ENCODE data around the gene FAM217B.
"Not testable (repeated sequence)": the region's sequence is repeated elsewhere in the genome, so short reads cannot be mapped to it uniquely, and the experiment has no call there.

Gene FAM217B

GRCh38 chr20:59939052-59939878 is 924 bp upstream of the FAM217B start:
- DNase-seq (ENCODE audit: low read depth), result no peak

GRCh38 chr20:59939879-59940128 is 385 bp upstream of the FAM217B start:
- DNase-seq (ENCODE audit: low read depth), result no peak

DNA sequence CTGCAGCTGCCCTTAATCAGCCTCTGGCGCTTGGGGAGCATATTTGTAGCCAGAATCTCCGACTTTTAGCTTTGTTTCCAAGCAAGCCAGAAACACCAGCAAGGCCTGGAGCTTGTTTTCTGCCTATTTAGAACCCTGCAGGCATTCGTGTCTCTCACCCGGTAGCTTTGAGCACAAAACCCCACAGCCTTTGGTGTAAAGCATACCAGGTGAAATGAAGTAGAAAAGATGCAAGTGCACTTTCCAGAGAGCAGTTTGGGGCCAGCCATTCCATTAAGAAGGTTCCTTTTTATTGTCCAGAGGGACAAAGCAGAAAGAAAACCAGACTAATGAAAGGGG is 736 bp downstream of the FAM217B start:
- no peak for DNase-seq (ENCODE audit: low read depth)

- no peak for DNase-seq (ENCODE audit: low read depth)
These were observed 2.1 kb downstream of the FAM217B start for GRCh38 chr20:59942245-59942644.

DNA sequence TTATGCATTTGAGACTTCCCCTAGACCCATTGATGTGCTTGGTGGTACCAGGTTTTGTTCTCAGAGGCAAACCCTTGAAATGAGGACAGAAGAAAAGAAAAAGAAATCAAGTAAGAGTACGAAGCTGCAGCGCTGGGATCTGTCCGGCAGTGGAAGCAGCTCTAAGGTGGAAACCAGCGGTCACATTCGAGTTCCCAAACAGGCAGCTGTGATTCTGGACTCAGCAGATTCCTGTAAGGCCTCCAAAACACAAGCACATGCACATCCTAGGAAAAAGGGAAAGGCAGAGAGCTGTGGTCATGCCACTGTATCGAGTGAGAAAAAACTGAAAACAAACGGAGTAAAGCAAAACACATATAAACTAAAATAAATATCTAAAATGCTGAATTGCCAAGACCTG is 4.5 kb downstream of the FAM217B start:
- DNase-seq (ENCODE audit: low read depth), result no peak

DNA sequence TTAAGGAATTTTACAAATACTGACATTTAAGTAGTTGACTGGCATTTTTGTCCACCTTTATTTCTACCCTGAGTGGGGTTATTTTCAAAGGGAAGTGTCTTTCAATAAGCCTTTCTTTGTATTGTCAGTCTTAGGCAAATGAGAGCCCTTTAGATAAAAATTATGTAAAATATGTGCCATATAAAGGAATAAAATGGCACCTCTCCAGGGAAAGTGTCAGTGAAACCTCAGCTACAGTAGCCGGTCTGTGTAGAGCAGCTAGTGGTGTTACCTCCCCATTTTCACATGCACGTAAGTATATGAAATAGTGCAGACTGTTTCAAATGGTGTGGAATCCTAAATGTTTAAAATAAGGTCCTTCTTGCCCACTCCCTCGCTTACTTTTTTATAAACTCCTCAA is 5.0 kb downstream of the FAM217B start:
- DNase-seq (ENCODE audit: low read depth), result no peak

- no peak for DNase-seq (ENCODE audit: low read depth)
These were observed 5.5 kb downstream of the FAM217B start for GRCh38 chr20:59945731-59946130.

GRCh38 chr20:59947376-59947775 is 7.2 kb downstream of the FAM217B start:
- DNase-seq (ENCODE audit: low read depth), result no peak

GRCh38 chr20:59948212-59948611 is 8.0 kb downstream of the FAM217B start:
- DNase-seq (ENCODE audit: low read depth), result no peak

DNA sequence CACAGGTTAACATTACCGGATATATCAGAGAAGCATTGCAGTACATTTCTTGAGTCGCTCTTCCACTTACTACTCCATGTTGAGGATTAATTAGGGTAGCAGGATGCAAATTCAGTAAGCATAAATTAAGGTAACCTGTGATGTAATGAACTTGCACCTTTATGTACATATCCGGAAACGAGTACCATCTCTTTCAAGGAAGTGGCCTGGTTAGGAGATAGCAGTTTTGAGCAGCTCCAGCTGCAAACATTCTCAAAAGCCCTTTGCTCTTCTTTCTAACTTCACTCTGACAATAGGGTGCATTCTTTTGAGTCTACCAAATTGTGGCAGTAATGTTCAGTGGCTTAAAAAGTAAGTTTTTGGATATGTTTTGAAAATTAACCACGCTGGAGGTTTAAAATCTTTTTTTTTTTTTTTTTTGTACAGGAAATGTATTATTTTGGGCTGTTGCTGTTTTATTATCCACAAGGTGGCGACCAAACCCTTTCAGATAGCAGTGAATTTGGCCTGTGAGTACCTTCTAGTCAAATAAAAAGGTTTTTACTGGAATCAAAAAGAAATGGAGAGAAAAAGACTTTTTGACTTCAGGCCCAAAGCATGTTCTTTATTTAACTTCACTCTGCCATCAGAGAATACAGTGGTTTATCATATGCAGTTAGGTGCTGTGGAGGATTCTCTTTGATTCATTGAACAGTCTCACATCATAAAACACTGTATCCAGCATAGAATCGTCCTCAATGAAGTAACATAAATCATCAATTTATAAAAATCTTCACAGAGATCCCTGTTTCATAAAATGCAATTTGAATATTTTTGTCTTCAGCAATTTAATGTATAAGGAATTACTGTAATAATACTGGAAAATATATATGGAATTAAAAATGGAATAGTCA is 8.9 kb downstream of the FAM217B start:
- no peak for DNase-seq (ENCODE audit: low read depth)

DNA sequence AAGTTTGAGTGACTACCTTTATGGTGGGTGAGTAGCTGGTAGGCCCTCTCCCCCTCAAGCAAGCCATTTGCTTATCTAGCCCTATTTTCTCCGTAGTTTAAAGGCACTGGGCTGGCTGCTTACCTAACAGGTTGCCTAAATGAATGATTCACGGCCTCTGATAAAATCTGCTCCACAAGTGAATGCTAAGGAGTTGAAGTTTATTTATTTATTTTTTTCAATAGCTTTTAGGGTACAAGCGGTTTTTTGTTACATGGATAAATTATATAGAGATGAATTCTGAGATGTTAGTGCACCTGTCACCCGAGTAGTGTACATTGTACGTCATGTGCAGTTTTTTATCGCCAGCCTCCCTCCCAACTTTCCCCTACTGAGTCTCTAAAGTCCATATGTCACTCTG is 9.7 kb downstream of the FAM217B start:
- DNase-seq (ENCODE audit: low read depth), result no peak

DNA sequence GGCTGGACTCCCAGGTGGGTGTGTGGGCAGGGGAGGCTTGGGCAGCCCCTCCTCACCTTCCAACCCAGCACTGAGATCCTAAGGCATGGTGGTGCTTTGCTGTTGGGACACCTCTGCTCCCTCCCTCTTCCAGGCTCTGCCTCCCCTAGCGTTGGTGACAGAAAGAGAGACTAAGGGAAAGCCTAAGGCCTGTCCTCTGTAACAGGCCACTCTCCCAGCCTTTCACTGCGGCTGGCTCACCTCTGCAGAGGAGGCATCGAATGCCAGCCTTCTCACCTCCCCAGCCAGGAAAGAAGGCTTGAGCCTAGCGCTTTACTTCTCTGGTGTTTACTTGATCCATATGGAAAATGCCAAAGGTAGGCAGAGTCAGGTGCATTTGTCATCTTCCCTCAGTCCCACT is 14.5 kb downstream of the FAM217B start:
- DNase-seq (ENCODE audit: low read depth), result no peak

DNA sequence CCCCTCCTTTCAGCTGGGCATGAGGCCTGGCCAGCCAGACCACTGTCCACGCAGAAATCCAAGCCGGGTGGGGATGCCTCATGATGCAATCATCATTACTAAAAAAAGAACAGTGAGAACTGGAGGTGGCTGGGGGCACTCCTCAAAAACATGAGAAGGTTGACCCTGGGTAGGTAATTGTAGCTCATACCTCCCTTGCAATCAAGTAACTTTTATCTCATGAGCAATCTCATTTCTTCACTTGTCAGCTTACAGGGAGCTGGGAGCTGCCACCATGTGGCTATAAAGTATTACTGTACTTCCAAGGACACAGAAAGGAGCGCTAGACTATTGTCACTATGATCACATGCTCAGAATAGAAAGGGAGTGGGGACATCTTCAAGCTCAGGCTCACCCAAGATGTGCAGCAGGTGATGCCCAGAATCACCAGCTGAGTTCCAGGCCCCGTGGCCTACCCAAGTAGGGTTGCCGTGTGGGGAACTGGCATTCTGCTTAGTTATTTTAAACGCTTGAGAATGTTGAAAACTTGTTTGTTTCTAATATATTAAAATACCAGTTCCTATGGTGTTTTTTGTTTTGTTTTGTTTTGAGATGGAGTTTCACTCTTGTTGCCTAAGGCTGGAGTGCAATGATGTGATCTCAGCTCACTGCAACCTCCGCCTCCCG is 15.1 kb downstream of the FAM217B start:
- DNase-seq (ENCODE audit: low read depth), result no peak

- not testable (repeated sequence) for DNase-seq (ENCODE audit: low read depth)
These were observed 17.4 kb downstream of the FAM217B start for GRCh38 chr20:59957568-59957967.

DNA sequence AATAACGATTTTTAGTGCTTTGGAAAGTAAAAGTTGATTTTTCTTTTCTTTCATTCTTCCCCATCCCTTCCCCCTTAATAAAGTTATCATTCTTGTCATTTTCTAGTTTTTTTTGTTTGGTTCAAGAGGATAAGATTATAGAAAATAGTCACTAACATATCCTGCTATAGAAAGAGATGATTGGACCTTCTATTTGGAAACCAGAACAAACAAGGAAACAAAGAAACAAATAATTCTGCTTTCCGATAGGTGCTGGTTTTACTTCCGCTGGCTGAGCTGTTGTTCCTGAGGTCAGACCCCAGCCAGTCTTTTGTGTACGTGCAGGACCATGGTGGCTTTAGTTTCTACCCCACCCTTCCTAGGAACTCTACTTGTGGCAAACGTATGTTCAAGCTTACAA is 17.9 kb downstream of the FAM217B start, which contains the start of gene CDH26:
Gene CDH26 (plus strand): TSS at position 301 of the 400 bp plus-strand sequence. CDS start 304 bp downstream, outside the sequence.
- DNase-seq (ENCODE audit: low read depth), result no peak

DNA sequence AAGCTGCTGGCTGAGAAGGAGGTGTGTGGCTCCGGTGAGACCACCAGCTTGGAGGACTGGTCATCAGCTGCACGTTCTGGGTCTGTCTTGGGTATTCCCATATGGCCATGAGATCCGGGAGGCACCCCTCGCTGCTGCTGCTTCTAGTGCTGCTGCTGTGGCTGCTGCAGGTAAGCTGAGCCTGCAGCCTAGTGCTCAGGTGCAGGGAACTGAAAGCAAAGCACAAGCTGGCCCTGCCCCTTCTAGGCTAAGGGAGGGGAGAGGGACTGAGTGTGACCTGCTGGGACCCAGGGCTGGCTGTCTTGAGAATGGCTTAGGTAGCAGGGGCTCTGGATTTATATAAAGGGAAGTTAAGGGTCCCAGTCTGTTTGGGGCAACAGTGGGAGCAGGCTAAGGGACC is 18.4 kb downstream of the FAM217B start:
- DNase-seq (ENCODE audit: low read depth), result no peak

DNA sequence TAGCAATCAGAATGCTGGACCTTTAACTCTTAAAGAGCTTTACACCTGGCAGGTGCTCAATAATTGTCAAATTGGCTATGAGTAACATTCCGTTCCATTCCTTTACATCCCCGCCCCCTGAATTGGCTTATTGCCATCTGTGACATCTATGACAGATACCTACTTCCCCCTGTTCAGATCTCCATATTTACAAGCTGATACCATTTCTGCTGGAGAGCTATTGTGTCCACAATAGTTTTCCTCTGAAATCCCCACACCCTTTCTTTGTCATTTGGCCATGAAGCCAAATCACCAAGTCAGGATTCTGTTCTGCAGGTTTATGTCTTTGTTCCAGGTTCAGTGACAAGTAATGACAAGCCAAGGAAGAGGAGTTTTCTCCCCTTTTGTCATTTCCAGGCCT is 21.2 kb downstream of the FAM217B start:
- DNase-seq (ENCODE audit: low read depth), result no peak

- DNase-seq (ENCODE audit: low read depth), result no peak
These were observed 22.0 kb downstream of the FAM217B start for GRCh38 chr20:59962155-59962554.

DNA sequence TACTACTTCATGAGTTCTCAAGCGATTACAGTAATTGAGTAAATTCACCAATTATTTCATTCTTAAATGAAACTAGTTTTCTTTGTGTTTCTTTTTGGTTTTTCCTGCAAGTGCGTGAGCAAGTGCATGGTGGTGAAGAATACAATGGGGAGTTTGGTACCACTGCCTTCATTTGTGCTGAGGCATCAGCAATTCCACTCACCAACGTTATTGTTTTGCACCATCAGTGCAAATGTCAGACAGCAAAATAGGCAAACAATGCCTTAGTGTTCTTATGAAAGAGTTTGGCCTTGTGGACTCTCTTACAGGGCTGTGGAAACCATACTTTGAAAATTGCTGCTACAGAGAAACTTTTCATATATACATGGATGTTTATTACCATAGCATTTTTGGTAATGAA is 26.2 kb downstream of the FAM217B start:
- DNase-seq (ENCODE audit: low read depth), result no peak

- DNase-seq (ENCODE audit: low read depth), result no peak
These were observed 31.2 kb downstream of the FAM217B start for GRCh38 chr20:59971428-59971827.

DNA sequence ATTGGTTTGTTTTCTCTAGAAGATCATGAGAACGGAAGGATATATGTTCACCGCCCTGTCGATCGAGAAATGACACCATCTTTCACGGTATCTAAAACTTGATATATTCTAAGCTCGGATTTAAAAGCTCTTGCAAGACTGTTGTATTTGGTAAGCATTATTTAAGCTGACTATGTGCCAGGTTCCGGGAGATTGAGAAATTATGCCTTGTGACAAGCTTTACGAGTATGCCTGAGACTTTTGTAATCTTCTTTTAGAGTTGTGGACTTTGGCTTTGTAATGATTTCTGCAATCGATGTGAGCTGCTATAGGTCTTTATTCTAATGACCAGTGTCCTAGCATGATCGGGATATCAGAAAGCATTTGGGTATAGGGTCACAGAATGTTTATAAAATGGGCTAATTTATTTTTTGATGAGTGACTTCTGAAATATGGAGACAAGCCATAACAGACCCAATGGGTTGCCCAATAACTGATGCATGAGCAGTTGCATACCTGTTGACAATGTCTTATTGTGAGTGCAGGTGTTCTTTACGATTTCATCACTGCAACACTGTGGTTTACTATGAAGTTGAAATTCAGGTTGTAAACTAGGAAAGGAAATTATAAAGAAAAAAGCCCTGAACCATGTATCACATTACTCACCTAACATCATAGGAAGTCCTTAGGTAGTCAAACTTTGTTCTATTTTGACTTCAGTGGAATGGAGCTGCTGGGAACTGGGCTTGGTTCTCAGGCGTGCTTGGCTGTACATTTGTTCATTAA is 32.0 kb downstream of the FAM217B start:
- no peak for DNase-seq (ENCODE audit: low read depth)

DNA sequence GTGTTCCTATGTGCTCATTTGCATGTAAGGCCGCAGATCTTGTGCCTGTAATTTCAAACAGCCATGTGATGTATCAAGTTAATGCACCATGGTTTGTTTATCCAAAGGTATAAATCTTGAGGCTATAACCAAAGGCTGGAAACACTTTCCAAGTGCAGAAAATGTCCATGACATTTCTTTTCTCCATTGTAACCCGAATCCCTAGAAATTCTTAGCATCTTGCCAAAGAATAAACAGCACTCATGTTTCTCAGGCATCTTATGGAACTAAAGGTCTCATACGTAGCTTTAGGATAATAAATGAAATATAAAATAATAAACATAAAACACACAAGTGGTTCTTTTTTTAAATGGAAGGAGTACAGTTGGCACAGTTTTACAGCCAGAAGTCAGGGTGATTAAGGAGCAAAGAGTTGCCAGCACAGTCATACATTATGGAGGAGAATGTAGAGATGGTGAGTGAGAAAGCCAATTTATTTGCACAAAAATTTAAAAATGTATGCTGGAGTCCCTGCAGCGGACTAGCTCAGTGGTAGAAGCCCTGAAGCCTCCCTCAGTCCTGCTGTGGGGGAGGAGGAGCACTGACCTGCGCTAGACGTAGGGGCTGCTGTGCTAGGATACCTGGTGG is 36.1 kb downstream of the FAM217B start:
- DNase-seq (ENCODE audit: low read depth), result no peak

Measured in GM04504 (cell line).